ENCODE results near the gene DDX17. TPM values are rescaled to one million over a fixed set of nuclear protein-coding genes. Genes with fewer than 3 reads are reported as not detected.

DDX17 gene
- polyA plus RNA-seq, 1 donor from 2014 or later = 996 TPM

- Histone ChIP-seq H2AFZ (ENCODE audit: low read depth, low read length) (no peak overlapping the region), H3F3A (ENCODE audit: insufficient read depth, low read length, poor library complexity, severe bottlenecking) (no peaks in the 10 kb centered on the region), H3K9me2 (ENCODE audit: insufficient read depth, low read length) (no peaks in the 10 kb centered on the region), H3K4me2 (ENCODE audit: low read length) (no peak overlapping the region), H3K4me3 (ENCODE audit: low read length) (no peak overlapping the region), H3K36me3 (ENCODE audit: insufficient read depth, low read length) (no peaks in the 10 kb centered on the region), H3K27ac (ENCODE audit: low read length) (no peak overlapping the region), H4K20me1 (ENCODE audit: insufficient read depth) (no peaks in the 10 kb centered on the region), H3K79me2 (replicated peaks; ENCODE audit: insufficient read depth, low read length) (no peaks in the 10 kb centered on the region), H3K9me3 (ENCODE audit: low read length) (no peaks in the 10 kb centered on the region), H3K27me3 (ENCODE audit: insufficient read depth, low read depth, low read length) (peaks cover 12% of the 10 kb centered on the region), H3K9ac (ENCODE audit: low read length) (no peak overlapping the region)
- TF ChIP-seq CTCF (IDR thresholded peaks at IDR 0.05; ENCODE audit: poor library complexity, severe bottlenecking) (no peak), RAD21 (conservative IDR thresholded peaks at IDR 0.05) (no peak), SMC3 (conservative IDR thresholded peaks at IDR 0.05; ENCODE audit: poor library complexity) (no peak)
These were observed 55.8 kb downstream of the DDX17 start for GRCh38 chr22:38450234-38450797.

GRCh38 chr22:38449776-38450175, 56.3 kb downstream of the DDX17 start:
- Histone ChIP-seq H3K4me3 (ENCODE audit: low read length) (no peak overlapping the region), H3K27ac (ENCODE audit: low read length) (no peak overlapping the region)

GRCh38 chr22:38448945-38449745, 57.0 kb downstream of the DDX17 start:
- no peaks in the 10 kb centered on the region for H3K9me3 ChIP-seq (ENCODE audit: low read length)
- no peaks in the 10 kb centered on the region for H3K79me2 ChIP-seq (replicated peaks; ENCODE audit: insufficient read depth, low read length)
- H3K27ac ChIP-seq (ENCODE audit: low read length) = no peak overlapping the region
- no peaks in the 10 kb centered on the region for H4K20me1 ChIP-seq (ENCODE audit: insufficient read depth)
- peaks cover 5% of the 10 kb centered on the region for H3K27me3 ChIP-seq (ENCODE audit: insufficient read depth, low read depth, low read length)
- no peak overlapping the region for H3K4me3 ChIP-seq (ENCODE audit: low read length)
- no peaks in the 10 kb centered on the region for H3K36me3 ChIP-seq (ENCODE audit: insufficient read depth, low read length)
- TF ChIP-seq REST (IDR thresholded peaks at IDR 0.05; ENCODE audit: borderline replicate concordance) = no peak
- TF ChIP-seq SMC3 (conservative IDR thresholded peaks at IDR 0.05; ENCODE audit: poor library complexity) = no peak
- no peak overlapping the region for H3K4me2 ChIP-seq (ENCODE audit: low read length)
- H2AFZ ChIP-seq (ENCODE audit: low read depth, low read length) = no peak overlapping the region
- no peaks in the 10 kb centered on the region for H3K9me2 ChIP-seq (ENCODE audit: insufficient read depth, low read length)
- H3K9ac ChIP-seq (ENCODE audit: low read length) = no peak overlapping the region
- no peaks in the 10 kb centered on the region for H3F3A ChIP-seq (ENCODE audit: insufficient read depth, low read length, poor library complexity, severe bottlenecking)

More at GRCh38 chr22:38449776-38450175, 56.3 kb downstream of the DDX17 start:
- no peak overlapping the region for H3K4me2 ChIP-seq (ENCODE audit: low read length)
- peaks cover 12% of the 10 kb centered on the region for H3K27me3 ChIP-seq (ENCODE audit: insufficient read depth, low read depth, low read length)
- no peaks in the 10 kb centered on the region for H3F3A ChIP-seq (ENCODE audit: insufficient read depth, low read length, poor library complexity, severe bottlenecking)
- no peaks in the 10 kb centered on the region for H3K79me2 ChIP-seq (replicated peaks; ENCODE audit: insufficient read depth, low read length)
- H3K9me3 ChIP-seq (ENCODE audit: low read length) = no peaks in the 10 kb centered on the region
- TF ChIP-seq CTCF (IDR thresholded peaks at IDR 0.05; ENCODE audit: poor library complexity, severe bottlenecking) = no peak
- no peak overlapping the region for H2AFZ ChIP-seq (ENCODE audit: low read depth, low read length)
- H3K9ac ChIP-seq (ENCODE audit: low read length) = no peak overlapping the region
- no peaks in the 10 kb centered on the region for H4K20me1 ChIP-seq (ENCODE audit: insufficient read depth)
- no peaks in the 10 kb centered on the region for H3K36me3 ChIP-seq (ENCODE audit: insufficient read depth, low read length)
- no peaks in the 10 kb centered on the region for H3K9me2 ChIP-seq (ENCODE audit: insufficient read depth, low read length)

Measured in neural cell (in vitro differentiated cells).